Right lobe of liver (tissue), 6 donors: ENCODE results near the gene MKS1. TPM values are rescaled to one million over a fixed set of nuclear protein-coding genes. Genes with fewer than 3 reads are reported as not detected.
A peak's percentile ranks its signal among the peaks of the same experiment; 100 is the strongest.

ENCODE experiments used
- ATAC-seq, 4 donors: fragments of 200-7000 bp; cut with Tn5 transposase; one replicate each; pipeline ENCODE4 v1.9.1; 2020; ENCODE audit warnings: mild to moderate bottlenecking in 4 of 4, moderate library complexity in 4 of 4
- DNase-seq, 3 donors: peaks; one replicate each; pipeline ENCODE4 v3.0.0-alpha.2; 2020
- H3K27ac ChIP-seq, 3 donors: fragments of 200-600 bp; one replicate each; pipeline ENCODE4 v1.8.0; 2022
- H3K27me3 ChIP-seq, 2 donors: fragments of 200-600 bp; one replicate each; pipeline ENCODE4 v1.8.0; 2022
- H3K36me3 ChIP-seq, 4 donors: fragments of 200-600 bp; sonication (generic) in 1 of 4; one replicate each; pipeline versions ENCODE4 v1.5.1 to v1.8.0; 2017 to 2022; ENCODE audit warnings: control low read depth in 1 of 4
- H3K4me1 ChIP-seq, 4 donors: fragments of 200-600 bp; sonication (generic) in 1 of 4; one replicate each; pipeline versions ENCODE4 v1.5.1 to v1.8.0; 2017 to 2022; ENCODE audit warnings: control low read depth in 1 of 4
- H3K4me3 ChIP-seq, 3 donors: fragments of 200-600 bp; one replicate each; pipeline ENCODE4 v1.8.0; 2022
- H3K9me3 ChIP-seq, 4 donors: fragments of 200-600 bp; sonication (generic) in 1 of 4; one replicate each; pipeline versions ENCODE4 v1.5.1 to v1.8.0; 2017 to 2022; ENCODE audit warnings: control low read depth in 1 of 4
- POLR2A ChIP-seq: fragments of 450-650 bp; IDR thresholded peaks from one replicate; pipeline ENCODE4 v1.6.1; 2017; ENCODE audit warnings: antibody characterized with exemption, mild to moderate bottlenecking
- WGBS: methylation state at CpG from one replicate; pipeline ENCODE4 v1.1.6; 2018; ENCODE audit warnings: low coverage, low lambda C conversion rate; ENCODE audit not compliant: insufficient coverage; ENCODE audit errors: missing lambda C conversion rate; 5-methylcytosine and 5-hydroxymethylcytosine counted together
- intact Hi-C, 2 donors: fragments of 100-400 bp; cut with DNase I; formaldehyde crosslinking; loops; one replicate each; pipeline versions ENCODE4 v1.11.2 to v1.14.1; 2022
- total RNA-seq, 6 experiments: library from RNA; depleted of rRNA in 2 of 6; stranded (reverse); fragments of >200 nt in 2 of 6; fragmentation: NEBNext Ultra II Directional in 3 of 6; extraction: Animal tissue kit (Norgen Biotek cat#: 25700) in 3 of 6; gene quantifications; one replicate each; pipeline versions ENCODE4 v1.1.0 to v1.2.4, GENCODE V29; 2016 to 2023
- TF ChIP-seq, protein P1 (sequence below), 4 donors: fragments of 200-600 bp in 3 of 4; fragments of 450-650 bp in 1 of 4; IDR thresholded peaks; one replicate each; pipeline versions ENCODE4 v1.5.1 to v1.8.0; 2016 to 2022; ENCODE audit warnings: antibody characterized with exemption in 4 of 4, mild to moderate bottlenecking in 2 of 4
- donor health status: DM: no; HTN: yes; CAD: no.
- donor health status: DM: no; HTN: no; CAD: no.
- donor health status: DM: no; HTN: no; CAD: no.
- donor health status: DM: no; HTN: yes; CAD: no.
- donor health status: DM: no; HTN: yes; CAD: no.

MKS1 gene
- total RNA-seq, 6 experiments from 2014 or later: 3.3 to 9.2 (median 7.2) TPM

- Histone ChIP-seq H3K36me3 (no peaks in the 10 kb centered on the region), H3K4me3 (no peak overlapping the region), H3K9me3 (no peaks in the 10 kb centered on the region), H3K27me3 (no peaks in the 10 kb centered on the region), H3K4me1 (no peaks in the 10 kb centered on the region), H3K27ac (no peak overlapping the region)
- 75% methylated on average over 10 of the region's 11 CpGs for WGBS
- intact Hi-C loops: no loop called here
- TF ChIP-seq, protein P1, sequence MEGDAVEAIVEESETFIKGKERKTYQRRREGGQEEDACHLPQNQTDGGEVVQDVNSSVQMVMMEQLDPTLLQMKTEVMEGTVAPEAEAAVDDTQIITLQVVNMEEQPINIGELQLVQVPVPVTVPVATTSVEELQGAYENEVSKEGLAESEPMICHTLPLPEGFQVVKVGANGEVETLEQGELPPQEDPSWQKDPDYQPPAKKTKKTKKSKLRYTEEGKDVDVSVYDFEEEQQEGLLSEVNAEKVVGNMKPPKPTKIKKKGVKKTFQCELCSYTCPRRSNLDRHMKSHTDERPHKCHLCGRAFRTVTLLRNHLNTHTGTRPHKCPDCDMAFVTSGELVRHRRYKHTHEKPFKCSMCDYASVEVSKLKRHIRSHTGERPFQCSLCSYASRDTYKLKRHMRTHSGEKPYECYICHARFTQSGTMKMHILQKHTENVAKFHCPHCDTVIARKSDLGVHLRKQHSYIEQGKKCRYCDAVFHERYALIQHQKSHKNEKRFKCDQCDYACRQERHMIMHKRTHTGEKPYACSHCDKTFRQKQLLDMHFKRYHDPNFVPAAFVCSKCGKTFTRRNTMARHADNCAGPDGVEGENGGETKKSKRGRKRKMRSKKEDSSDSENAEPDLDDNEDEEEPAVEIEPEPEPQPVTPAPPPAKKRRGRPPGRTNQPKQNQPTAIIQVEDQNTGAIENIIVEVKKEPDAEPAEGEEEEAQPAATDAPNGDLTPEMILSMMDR (IDR thresholded peaks at IDR 0.05): no peak
- TF ChIP-seq POLR2A: no peak
- ATAC-seq (no peak), DNase-seq (no peak)
Observed at GRCh38 chr17:58262149-58262548, 43.1 kb upstream of the MKS1 start.

GRCh38 chr17:58254803-58255202 is 35.7 kb upstream of the MKS1 start:
- intact Hi-C loops: no loop called here
- Histone ChIP-seq H3K9me3 (no peaks in the 10 kb centered on the region), H3K4me1 (peaks cover 0 to under 1% (median 0%) of the 10 kb centered on the region in 4 donors), H3K27ac (no peak overlapping the region), H3K4me3 (no peak overlapping the region), H3K27me3 (no peaks in the 10 kb centered on the region), H3K36me3 (no peaks in the 10 kb centered on the region)
- WGBS: 23% methylated on average over 2 of the region's 8 CpGs
- TF ChIP-seq, protein P1 (IDR thresholded peaks at IDR 0.05): no peak
- peak in 1 of 4 donors; percentile 40 for ATAC-seq
- DNase-seq: no peak

DNA sequence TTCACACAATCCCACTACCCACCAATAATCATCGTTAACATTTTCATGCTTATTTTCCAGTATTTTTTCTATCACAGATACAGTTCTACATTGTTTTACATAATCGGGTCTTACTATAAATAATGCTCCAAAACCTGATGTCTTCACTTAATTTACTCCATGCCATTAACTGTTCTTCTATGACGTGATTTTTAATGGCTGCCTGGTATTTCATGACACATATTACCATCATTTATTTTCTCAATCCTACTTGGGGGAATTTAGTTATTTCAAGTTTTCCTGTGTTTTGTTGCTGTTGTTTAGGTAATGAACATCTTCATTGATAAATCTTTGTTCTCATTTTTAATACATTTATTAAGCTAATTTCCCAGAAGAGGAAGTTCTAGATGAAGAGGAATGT is 34.0 kb upstream of the MKS1 start:
- peaks cover 0 to 5% (median 1%) of the 10 kb centered on the region in 4 donors for H3K4me1 ChIP-seq
- 63% methylated on average over 3 of the region's 3 CpGs for WGBS
- H3K27me3 ChIP-seq: no peaks in the 10 kb centered on the region
- ATAC-seq: no peak
- no peak for DNase-seq
- TF ChIP-seq, protein P1 (IDR thresholded peaks at IDR 0.05): no peak
- TF ChIP-seq POLR2A: no peak
- H3K36me3 ChIP-seq: no peaks in the 10 kb centered on the region
- H3K4me3 ChIP-seq: no peak overlapping the region
- no peak overlapping the region for H3K27ac ChIP-seq
- no peaks in the 10 kb centered on the region for H3K9me3 ChIP-seq
- intact Hi-C loops: no loop called here

- no peaks in the 10 kb centered on the region for H3K9me3 ChIP-seq
- intact Hi-C loops: no loop called here
- DNase-seq (no peak), ATAC-seq (no peak)
- no peaks in the 10 kb centered on the region for H3K27me3 ChIP-seq
- no peak overlapping the region for H3K27ac ChIP-seq
- H3K4me1 ChIP-seq: peaks cover 0 to 5% (median 1%) of the 10 kb centered on the region in 4 donors
- 50% methylated on average over 2 of the region's 9 CpGs for WGBS
- no peak overlapping the region for H3K4me3 ChIP-seq
- TF ChIP-seq POLR2A: no peak
- TF ChIP-seq, protein P1 (IDR thresholded peaks at IDR 0.05): no peak
- H3K36me3 ChIP-seq: no peaks in the 10 kb centered on the region
Observed at GRCh38 chr17:58252141-58252540, 33.1 kb upstream of the MKS1 start.
